GM21360 (cell line): Measurements from ENCODE around the gene BID.
A peak's percentile ranks its signal among the peaks of the same experiment; 100 is the strongest.

ENCODE experiments used
- ATAC-seq: cut with Tn5 transposase; IDR thresholded peaks from one replicate; pipeline ENCODE4 v1.9.1; 2021; ENCODE audit warnings: mild to moderate bottlenecking, moderate library complexity; ENCODE audit not compliant: unreplicated experiment

The BID gene

GRCh38 chr22:17784776-17785175 is 10.5 kb upstream of the BID start:
- no peak for ATAC-seq

- ATAC-seq, result no peak
Observed at GRCh38 chr22:17783773-17784480, 9.7 kb upstream of the BID start.

GRCh38 chr22:17783312-17783711 is 9.0 kb upstream of the BID start:
- no peak for ATAC-seq

- ATAC-seq, result no peak
Observed at GRCh38 chr22:17782621-17783020, 8.4 kb upstream of the BID start.

GRCh38 chr22:17782158-17782557 is 7.9 kb upstream of the BID start:
- no peak for ATAC-seq

- peak; percentile 32 for ATAC-seq
Observed at GRCh38 chr22:17781319-17782031, 7.2 kb upstream of the BID start.

- ATAC-seq, result no peak
Observed at GRCh38 chr22:17780741-17781318, 6.6 kb upstream of the BID start.

- ATAC-seq, result no peak
Observed at GRCh38 chr22:17780116-17780740, 6.0 kb upstream of the BID start.

GRCh38 chr22:17779286-17780115 is 5.2 kb upstream of the BID start:
- ATAC-seq, result no peak

- no peak for ATAC-seq
Observed at GRCh38 chr22:17778412-17778976, 4.2 kb upstream of the BID start.

GRCh38 chr22:17777717-17778044 is 3.4 kb upstream of the BID start:
- no peak for ATAC-seq

- peak; percentile 30 for ATAC-seq
Observed at GRCh38 chr22:17777005-17777716, 2.9 kb upstream of the BID start.

GRCh38 chr22:17775781-17776465 is 1.7 kb upstream of the BID start:
- no peak for ATAC-seq

- no peak for ATAC-seq
Observed at GRCh38 chr22:17774926-17775685, 837 bp upstream of the BID start.

- ATAC-seq, result no peak
Observed at GRCh38 chr22:17773606-17774205, 563 bp downstream of the BID start.

GRCh38 chr22:17772958-17773605 is 1.2 kb downstream of the BID start:
- ATAC-seq, result no peak

GRCh38 chr22:17772249-17772957 is 1.9 kb downstream of the BID start:
- no peak for ATAC-seq
